HG03575 (cell line): ENCODE data around the gene AP1G2.

Experiments used
- ATAC-seq: cut with Tn5 transposase; IDR thresholded peaks from one replicate; pipeline ENCODE4 v1.9.1; 2021; ENCODE audit not compliant: unreplicated experiment, insufficient number of reproducible peaks, low FRiP score; ENCODE audit errors: extremely low read depth

The AP1G2 gene

GRCh38 chr14:23529016-23529415 lies 38.6 kb downstream of the AP1G2 start:
- ATAC-seq, result no peak

- ATAC-seq, result no peak
Observed at GRCh38 chr14:23528555-23528954, 39.0 kb downstream of the AP1G2 start.

- no peak for ATAC-seq
Observed at GRCh38 chr14:23525611-23526010, 42.0 kb downstream of the AP1G2 start.

- ATAC-seq, result no peak
Observed at GRCh38 chr14:23524954-23525353, 42.6 kb downstream of the AP1G2 start.

GRCh38 chr14:23523229-23524016 lies 44.2 kb downstream of the AP1G2 start:
- no peak for ATAC-seq

- ATAC-seq, result no peak
Observed at GRCh38 chr14:23522643-23523198, 44.9 kb downstream of the AP1G2 start.

- no peak for ATAC-seq
Observed at GRCh38 chr14:23521785-23522640, 45.6 kb downstream of the AP1G2 start.

- no peak for ATAC-seq
Observed at GRCh38 chr14:23520899-23521533, 46.6 kb downstream of the AP1G2 start.

- no peak for ATAC-seq
Observed at GRCh38 chr14:23518709-23519108, 48.9 kb downstream of the AP1G2 start.

GRCh38 chr14:23517650-23518326 lies 49.8 kb downstream of the AP1G2 start:
- ATAC-seq, result no peak

GRCh38 chr14:23514644-23514957 lies 53.0 kb downstream of the AP1G2 start:
- no peak for ATAC-seq

- no peak for ATAC-seq
Observed at GRCh38 chr14:23513818-23514643, 53.6 kb downstream of the AP1G2 start.

GRCh38 chr14:23513005-23513817 lies 54.4 kb downstream of the AP1G2 start:
- ATAC-seq, result no peak

GRCh38 chr14:23512156-23512555 lies 55.4 kb downstream of the AP1G2 start:
- ATAC-seq, result no peak
